Stimulated activated CD4-positive, alpha-beta T cell treated with anti-CD3 and anti-CD28 coated beads, TNF-alpha, amount 100 ng/mL, for 48 hours (primary cell): ENCODE measurements around the gene AIRE.
"Not testable (repeated sequence)": the region's sequence is repeated elsewhere in the genome, so short reads cannot be mapped to it uniquely, and the experiment has no call there.

Experiments used
- DNase-seq, 3 donors: peaks; one replicate each; pipeline ENCODE4 v3.0.0-alpha.2; 2020; ENCODE audit warnings: low read depth in 3 of 3

The AIRE gene

GRCh38 chr21:44291936-44292811 lies 6.5 kb downstream of the AIRE start:
- DNase-seq: no peak

- DNase-seq: no peak
These were observed 7.1 kb downstream of the AIRE start for GRCh38 chr21:44292812-44293195.

GRCh38 chr21:44293551-44294231 lies 8.0 kb downstream of the AIRE start:
- no peak for DNase-seq

GRCh38 chr21:44294391-44295162 lies 8.9 kb downstream of the AIRE start:
- no peak for DNase-seq

GRCh38 chr21:44295163-44295573 lies 9.5 kb downstream of the AIRE start:
- no peak for DNase-seq

- no peak for DNase-seq
These were observed 10.0 kb downstream of the AIRE start for GRCh38 chr21:44295646-44296045.

GRCh38 chr21:44296103-44296519 lies 10.4 kb downstream of the AIRE start:
- DNase-seq: no peak

- DNase-seq: no peak
These were observed 11.2 kb downstream of the AIRE start for GRCh38 chr21:44296916-44297315.

GRCh38 chr21:44297525-44298290 lies 12.0 kb downstream of the AIRE start:
- DNase-seq: peak; percentile 58 to 75 (median 67)

- no peak for DNase-seq
These were observed 12.6 kb downstream of the AIRE start for GRCh38 chr21:44298301-44298700.

- no peak for DNase-seq
These were observed 13.4 kb downstream of the AIRE start for GRCh38 chr21:44299085-44299457.

- peak; percentile 29 to 70 (median 57) for DNase-seq
These were observed 14.0 kb downstream of the AIRE start, which contains the start of gene PFKL for GRCh38 chr21:44299458-44300261. TSS of gene PFKL (plus strand) at chr21:44300053. CDS start at chr21:44300106, 53 bp downstream.

- peak; percentile 28 to 58 (median 31) for DNase-seq
These were observed 14.7 kb downstream of the AIRE start for GRCh38 chr21:44300262-44300959.

GRCh38 chr21:44301141-44301540 lies 15.5 kb downstream of the AIRE start:
- DNase-seq: no peak

GRCh38 chr21:44301961-44302406 lies 16.3 kb downstream of the AIRE start:
- no peak for DNase-seq

- not testable (repeated sequence) for DNase-seq
These were observed 17.1 kb downstream of the AIRE start for GRCh38 chr21:44302573-44303401.

GRCh38 chr21:44303490-44303981 lies 17.9 kb downstream of the AIRE start:
- no peak for DNase-seq

GRCh38 chr21:44304011-44304616 lies 18.4 kb downstream of the AIRE start:
- no peak for DNase-seq
